CD4-positive, alpha-beta memory T cell (primary cell): ENCODE data around the gene SNRPD3. TPM values are rescaled to one million over a fixed set of nuclear protein-coding genes. Genes with fewer than 3 reads are reported as not detected.

Source experiments
- CTCF ChIA-PET: fragments of 350-600 bp; sonication (Branson Sonifier 250); formaldehyde crosslinking; loops from one replicate; lab custom pipeline; 2021; ENCODE audit warnings: inconsistent platforms; ENCODE audit not compliant: partially characterized antibody; lab: Charles Lee
- POLR2A ChIA-PET: fragments of 350-600 bp; sonication (Branson Sonifier 250); formaldehyde crosslinking; loops from one replicate; lab custom pipeline; 2021; ENCODE audit not compliant: partially characterized antibody; lab: Charles Lee
- DNase-seq, 5 donors: peaks; one replicate each; pipeline versions ENCODE4 v3.0.0 to v3.0.0-alpha.2; 2020 to 2022; ENCODE audit warnings: mixed read lengths in 1 of 5
- H3K27ac ChIP-seq: one replicate; pipeline ENCODE4 v1.7.0; 2013; ENCODE audit warnings: low read depth, low read length
- H3K27me3 ChIP-seq: 2 replicates; pipeline ENCODE4 v1.7.0; 2013; ENCODE audit warnings: mild to moderate bottlenecking, low read length, moderate library complexity; ENCODE audit not compliant: insufficient read depth
- H3K36me3 ChIP-seq: 2 replicates; pipeline ENCODE4 v1.7.0; 2013; ENCODE audit warnings: mild to moderate bottlenecking, low read length, moderate library complexity; ENCODE audit not compliant: insufficient read depth
- H3K4me1 ChIP-seq: 2 replicates; pipeline ENCODE4 v1.7.0; 2013; ENCODE audit warnings: mild to moderate bottlenecking, low read length, moderate library complexity; ENCODE audit not compliant: insufficient read depth
- H3K4me3 ChIP-seq, 2 donors: one replicate each; pipeline ENCODE4 v1.7.0; 2013; ENCODE audit warnings: low read length in 2 of 2, mild to moderate bottlenecking in 1 of 2
- H3K9me3 ChIP-seq, 2 donors: one replicate each; pipeline ENCODE4 v1.7.0; 2013; ENCODE audit warnings: low read length in 2 of 2, control low read depth in 1 of 2; ENCODE audit not compliant: control insufficient read depth in 1 of 2
- H3K27ac Mint-ChIP-seq, 7 donors: one replicate each; pipeline ENCODE4 v1.8.0; 2020 to 2021; ENCODE audit warnings: mixed read lengths in 7 of 7, mild to moderate bottlenecking in 6 of 7, inconsistent platforms in 3 of 7, moderate library complexity in 3 of 7
- H3K27me3 Mint-ChIP-seq, 2 donors: one replicate each; pipeline ENCODE4 v1.8.0; 2020 to 2021; ENCODE audit warnings: mixed read lengths in 2 of 2
- H3K36me3 Mint-ChIP-seq, 2 donors: one replicate each; pipeline ENCODE4 v1.8.0; 2020 to 2021; ENCODE audit warnings: mixed read lengths in 2 of 2, inconsistent platforms in 1 of 2, mild to moderate bottlenecking in 1 of 2
- H3K4me1 Mint-ChIP-seq, 4 donors: one replicate each; pipeline ENCODE4 v1.8.0; 2020 to 2021; ENCODE audit warnings: mixed read lengths in 4 of 4, mild to moderate bottlenecking in 1 of 4
- H3K4me3 Mint-ChIP-seq, 8 donors: one replicate each; pipeline ENCODE4 v1.8.0; 2020 to 2021; ENCODE audit warnings: mixed read lengths in 8 of 8, mild to moderate bottlenecking in 7 of 8, moderate library complexity in 6 of 8, inconsistent platforms in 3 of 8
- H3K9me3 Mint-ChIP-seq, 8 donors: one replicate each; pipeline ENCODE4 v1.8.0; 2020 to 2021; ENCODE audit warnings: mixed read lengths in 8 of 8, mild to moderate bottlenecking in 5 of 8, inconsistent platforms in 3 of 8, moderate library complexity in 1 of 8
- intact Hi-C: fragments of 100-400 bp; cut with micrococcal nuclease; formaldehyde crosslinking; loops from one replicate; pipeline ENCODE4 v1.15.1; 2023
- polyA plus RNA-seq, 2 donors: library from polyadenylated mRNA; unstranded; fragments of 300-500 nt; fragmentation: Illumina TruSeq; gene quantifications; one replicate each; pipeline ENCODE4 v1.2.3, GENCODE V29; 2021
- total RNA-seq, 2 experiments: library from RNA; stranded (reverse); gene quantifications; one replicate each; pipeline ENCODE4 v1.2.3, GENCODE V29; 2021

SNRPD3 gene
- total and polyA plus RNA-seq, 4 experiments from 2014 or later = 62.6 to 102 (median 81.3) TPM

- POLR2A ChIA-PET = no interaction called here
- H3K27ac Mint-ChIP-seq = peak overlapping the region in 1 of 7 donors; percentile 95
- no peaks in the 10 kb centered on the region for H3K27me3 ChIP-seq
- H3K27ac ChIP-seq = no peak overlapping the region
- H3K36me3 ChIP-seq = peaks cover 33% of the 10 kb centered on the region
- peaks cover 42 to 78% (median 57%) of the 10 kb centered on the region in 4 donors for H3K4me1 Mint-ChIP-seq
- CTCF ChIA-PET = no interaction called here
- DNase-seq = no peak
- no peaks in the 10 kb centered on the region for H3K27me3 Mint-ChIP-seq
- peaks cover 22 to 66% of the 10 kb centered on the region in 2 donors for H3K36me3 Mint-ChIP-seq
- no peaks in the 10 kb centered on the region for H3K9me3 Mint-ChIP-seq
- intact Hi-C loops = loop anchor here (5.0 to 10.0 kb wide), 3 partner anchors 48 to 1415 kb away; partner anchors contain the start of genes MIF, RAB36 and RSPH14
- peak overlapping the region in 1 of 8 donors; percentile 36 for H3K4me3 Mint-ChIP-seq
- no peak overlapping the region for H3K4me3 ChIP-seq
- peaks cover 56% of the 10 kb centered on the region for H3K4me1 ChIP-seq
- no peaks in the 10 kb centered on the region for H3K9me3 ChIP-seq
Observed at GRCh38 chr22:24559471-24559870, 3.7 kb downstream of the SNRPD3 start.

GRCh38 chr22:24563246-24563645 is 7.4 kb downstream of the SNRPD3 start:
- H3K27me3 Mint-ChIP-seq = no peaks in the 10 kb centered on the region
- no peaks in the 10 kb centered on the region for H3K9me3 Mint-ChIP-seq
- DNase-seq = no peak
- POLR2A ChIA-PET = no interaction called here
- Histone ChIP-seq H3K4me1 (peaks cover 45% of the 10 kb centered on the region), H3K27me3 (no peaks in the 10 kb centered on the region), H3K36me3 (peaks cover 34% of the 10 kb centered on the region), H3K9me3 (no peaks in the 10 kb centered on the region), H3K4me3 (no peak overlapping the region), H3K27ac (no peak overlapping the region)
- CTCF ChIA-PET = no interaction called here
- H3K4me3 Mint-ChIP-seq = no peak overlapping the region
- intact Hi-C loops = no loop called here
- H3K36me3 Mint-ChIP-seq = peaks cover 24 to 63% of the 10 kb centered on the region in 2 donors
- no peak overlapping the region for H3K27ac Mint-ChIP-seq
- peaks cover 37 to 72% (median 50%) of the 10 kb centered on the region in 4 donors for H3K4me1 Mint-ChIP-seq

- H3K4me1 Mint-ChIP-seq = peaks cover 27 to 59% (median 39%) of the 10 kb centered on the region in 4 donors
- H3K9me3 ChIP-seq = no peaks in the 10 kb centered on the region
- peak overlapping the region in 1 of 8 donors; percentile 24 for H3K4me3 Mint-ChIP-seq
- no peak overlapping the region for H3K27ac ChIP-seq
- no peaks in the 10 kb centered on the region for H3K9me3 Mint-ChIP-seq
- intact Hi-C loops = no loop called here
- H3K27ac Mint-ChIP-seq = peak overlapping the region in 3 of 7 donors; percentile 0 to 39 (median 5)
- ChIA-PET CTCF (no interaction called here), POLR2A (no interaction called here)
- H3K4me1 ChIP-seq = peaks cover 33% of the 10 kb centered on the region
- no peak for DNase-seq
- H3K4me3 ChIP-seq = no peak overlapping the region
- no peaks in the 10 kb centered on the region for H3K27me3 ChIP-seq
- peaks cover 29% of the 10 kb centered on the region for H3K36me3 ChIP-seq
- no peaks in the 10 kb centered on the region for H3K27me3 Mint-ChIP-seq
- peaks cover 25 to 58% of the 10 kb centered on the region in 2 donors for H3K36me3 Mint-ChIP-seq
Observed at GRCh38 chr22:24564376-24565058, 8.7 kb downstream of the SNRPD3 start.

- Mint-ChIP-seq H3K27me3 (no peaks in the 10 kb centered on the region), H3K36me3 (peaks cover 27 to 60% of the 10 kb centered on the region in 2 donors), H3K4me3 (no peak overlapping the region), H3K9me3 (no peaks in the 10 kb centered on the region), H3K4me1 (peaks cover 24 to 57% (median 35%) of the 10 kb centered on the region in 4 donors), H3K27ac (peak overlapping the region in 2 of 7 donors; percentile 25 to 42)
- H3K4me3 ChIP-seq = no peak overlapping the region
- peaks cover 32% of the 10 kb centered on the region for H3K36me3 ChIP-seq
- DNase-seq = no peak
- H3K9me3 ChIP-seq = no peaks in the 10 kb centered on the region
- intact Hi-C loops = no loop called here
- H3K4me1 ChIP-seq = peaks cover 30% of the 10 kb centered on the region
- H3K27me3 ChIP-seq = no peaks in the 10 kb centered on the region
- POLR2A ChIA-PET = no interaction called here
- H3K27ac ChIP-seq = no peak overlapping the region
- CTCF ChIA-PET = no interaction called here
Observed at GRCh38 chr22:24565077-24565476, 9.3 kb downstream of the SNRPD3 start.

- H3K27me3 ChIP-seq = no peaks in the 10 kb centered on the region
- Mint-ChIP-seq H3K27me3 (no peaks in the 10 kb centered on the region), H3K27ac (peak overlapping the region in 3 of 7 donors; percentile 13 to 52 (median 46)), H3K9me3 (no peaks in the 10 kb centered on the region), H3K4me1 (peaks cover 22 to 48% (median 30%) of the 10 kb centered on the region in 4 donors), H3K4me3 (no peak overlapping the region), H3K36me3 (peaks cover 36 to 65% of the 10 kb centered on the region in 2 donors)
- no peak overlapping the region for H3K27ac ChIP-seq
- ChIA-PET CTCF (no interaction called here), POLR2A (no interaction called here)
- intact Hi-C loops = no loop called here
- DNase-seq = no peak
- no peak overlapping the region for H3K4me3 ChIP-seq
- no peaks in the 10 kb centered on the region for H3K9me3 ChIP-seq
- peaks cover 40% of the 10 kb centered on the region for H3K36me3 ChIP-seq
- peaks cover 30% of the 10 kb centered on the region for H3K4me1 ChIP-seq
Observed at GRCh38 chr22:24566899-24567511, 11.2 kb downstream of the SNRPD3 start.

GRCh38 chr22:24567668-24568067 is 11.9 kb downstream of the SNRPD3 start:
- Mint-ChIP-seq H3K27ac (no peak overlapping the region), H3K4me1 (peaks cover 20 to 45% (median 27%) of the 10 kb centered on the region in 4 donors), H3K4me3 (no peak overlapping the region), H3K36me3 (peaks cover 38 to 68% of the 10 kb centered on the region in 2 donors), H3K27me3 (no peaks in the 10 kb centered on the region), H3K9me3 (no peaks in the 10 kb centered on the region)
- no peaks in the 10 kb centered on the region for H3K9me3 ChIP-seq
- H3K36me3 ChIP-seq = peaks cover 45% of the 10 kb centered on the region
- intact Hi-C loops = no loop called here
- no peak overlapping the region for H3K4me3 ChIP-seq
- ChIA-PET POLR2A (no interaction called here), CTCF (no interaction called here)
- peaks cover 27% of the 10 kb centered on the region for H3K4me1 ChIP-seq
- H3K27ac ChIP-seq = no peak overlapping the region
- no peaks in the 10 kb centered on the region for H3K27me3 ChIP-seq
- DNase-seq = no peak

GRCh38 chr22:24571266-24571665 is 15.5 kb downstream of the SNRPD3 start:
- ChIA-PET CTCF (interaction anchor here (1.1 kb wide), 1 partner anchor 14 kb away, joined by 3 read pairs; no protein-coding TSS in a partner anchor), POLR2A (interaction anchor here (1.5 kb wide), 1 partner anchor 16 kb away, joined by 3 read pairs; the partner anchor contains the start of gene GUCD1)
- Histone ChIP-seq H3K9me3 (no peaks in the 10 kb centered on the region), H3K4me1 (no peaks in the 10 kb centered on the region), H3K36me3 (peaks cover 63% of the 10 kb centered on the region), H3K4me3 (no peak overlapping the region), H3K27me3 (no peaks in the 10 kb centered on the region), H3K27ac (no peak overlapping the region)
- Mint-ChIP-seq H3K9me3 (no peaks in the 10 kb centered on the region), H3K4me1 (peaks cover 5 to 11% (median 7%) of the 10 kb centered on the region in 4 donors), H3K27ac (peak overlapping the region in 2 of 7 donors; percentile 17 to 29), H3K27me3 (no peaks in the 10 kb centered on the region), H3K4me3 (no peak overlapping the region), H3K36me3 (peaks cover 56 to 70% of the 10 kb centered on the region in 2 donors)
- intact Hi-C loops = no loop called here
- DNase-seq = no peak
